B cell (primary cell): ENCODE data around the gene PPP5C. TPM values are rescaled to one million over a fixed set of nuclear protein-coding genes. Genes with fewer than 3 reads are reported as not detected.

Source experiments
- ATAC-seq: fragments of 200-7000 bp; cut with Tn5 transposase; one replicate; pipeline ENCODE4 v1.10.0; 2021; ENCODE audit warnings: low read depth, mild to moderate bottlenecking, moderate number of reproducible peaks, moderate library complexity
- CTCF ChIA-PET: fragments of 350-600 bp; sonication (Branson Sonifier 250); formaldehyde crosslinking; loops from one replicate; lab custom pipeline; 2021; ENCODE audit warnings: antibody characterized with exemption, inconsistent platforms; lab: Charles Lee
- POLR2A ChIA-PET: fragments of 350-600 bp; sonication (Branson Sonifier 250); formaldehyde crosslinking; loops from one replicate; lab custom pipeline; 2021; ENCODE audit warnings: antibody characterized with exemption; lab: Charles Lee
- DNase-seq: peaks from one replicate; pipeline ENCODE4 v3.0.0; 2013
- H2AFZ ChIP-seq: 2 replicates; pipeline ENCODE4 v1.6.1; 2012; ENCODE audit warnings: mild to moderate bottlenecking, low read depth, low read length; ENCODE audit not compliant: insufficient read depth, poor library complexity, severe bottlenecking
- H3K27ac ChIP-seq, 2 donors: 1 replicate in 1 of 2; 2 replicates in 1 of 2; pipeline ENCODE4 v1.5.1; 2012 to 2013; ENCODE audit warnings: low read length in 2 of 2, mild to moderate bottlenecking in 2 of 2, moderate library complexity in 1 of 2
- H3K27me3 ChIP-seq, 4 experiments: fragments of 200-600 bp in 1 of 4; sonication (generic) in 1 of 4; replicated peaks in 1 of 4; 1 replicate in 2 of 4; 2 replicates in 2 of 4; pipeline versions ENCODE4 v1.6.1 to v1.7.0; 2013 to 2016; ENCODE audit warnings: low read length in 3 of 4, mild to moderate bottlenecking in 2 of 4, mixed read lengths in 1 of 4, moderate library complexity in 1 of 4; ENCODE audit not compliant: insufficient read depth in 4 of 4, control insufficient read depth in 3 of 4; ENCODE audit errors: control extremely low read depth in 1 of 4
- H3K36me3 ChIP-seq, 2 experiments: replicated peaks in 1 of 2; 1 replicate in 1 of 2; 2 replicates in 1 of 2; pipeline versions ENCODE4 v1.6.1 to v1.7.1; 2013; ENCODE audit warnings: low read length in 1 of 2; ENCODE audit not compliant: insufficient read depth in 2 of 2, control insufficient read depth in 1 of 2; ENCODE audit errors: control extremely low read depth in 1 of 2, extremely low read depth in 1 of 2
- H3K4me1 ChIP-seq, 2 donors: fragments of 200-600 bp in 1 of 2; sonication (generic) in 1 of 2; 1 replicate in 1 of 2; 2 replicates in 1 of 2; pipeline versions ENCODE4 v1.5.1 to v1.6.1; 2013 to 2017; ENCODE audit warnings: low read length in 2 of 2; ENCODE audit not compliant: control insufficient read depth in 2 of 2, insufficient read depth in 2 of 2
- H3K4me2 ChIP-seq: replicated peaks from 2 replicates; pipeline ENCODE3; 2012; ENCODE audit warnings: mild to moderate bottlenecking, low read depth, low read length; ENCODE audit not compliant: poor library complexity, severe bottlenecking
- H3K4me3 ChIP-seq, 5 experiments: fragments of 200-600 bp in 1 of 5; sonication (generic) in 1 of 5; 1 replicate in 3 of 5; 2 replicates in 2 of 5; pipeline versions ENCODE4 v1.5.1 to v1.7.0; 2011 to 2016; ENCODE audit warnings: low read length in 4 of 5, mild to moderate bottlenecking in 4 of 5, low read depth in 2 of 5, control low read depth in 1 of 5, moderate library complexity in 1 of 5; ENCODE audit not compliant: insufficient read depth in 1 of 5; ENCODE audit errors: control extremely low read depth in 1 of 5, extremely low read depth in 1 of 5
- H3K79me2 ChIP-seq: fragments of 200-600 bp; sonication (generic); one replicate; pipeline ENCODE4 v1.6.0; 2016; ENCODE audit warnings: low read length; ENCODE audit not compliant: control insufficient read depth, insufficient read depth
- H3K9ac ChIP-seq: fragments of 200-600 bp; sonication (generic); 2 replicates; pipeline ENCODE4 v1.6.1; 2017; ENCODE audit warnings: mild to moderate bottlenecking, low read length, moderate library complexity
- H3K9me3 ChIP-seq, 3 donors: one replicate each; pipeline versions ENCODE4 v1.6.1 to v1.7.1; 2013; ENCODE audit warnings: low read length in 2 of 3; ENCODE audit not compliant: control insufficient read depth in 2 of 3, insufficient read depth in 1 of 3; ENCODE audit errors: control extremely low read depth in 1 of 3
- H4K20me1 ChIP-seq: 2 replicates; pipeline ENCODE4 v1.6.0; 2012; ENCODE audit warnings: mild to moderate bottlenecking, low read length; ENCODE audit not compliant: insufficient read depth, control insufficient read depth, poor library complexity, severe bottlenecking
- H3K27ac Mint-ChIP-seq: one replicate; pipeline ENCODE4 v1.8.0; 2021; ENCODE audit warnings: mixed read lengths
- H3K27me3 Mint-ChIP-seq: one replicate; pipeline ENCODE4 v1.8.0; 2021; ENCODE audit warnings: mixed read lengths
- H3K4me1 Mint-ChIP-seq: one replicate; pipeline ENCODE4 v1.8.0; 2021; ENCODE audit warnings: mixed read lengths
- H3K4me3 Mint-ChIP-seq: one replicate; pipeline ENCODE4 v1.8.0; 2021; ENCODE audit warnings: mixed read lengths
- H3K9me3 Mint-ChIP-seq: one replicate; pipeline ENCODE4 v1.8.0; 2022; ENCODE audit warnings: mixed read lengths; ENCODE audit not compliant: insufficient read depth
- CTCF ChIP-seq: fragments of 200-600 bp; IDR thresholded peaks from one replicate; pipeline ENCODE4 v1.8.0; 2022; ENCODE audit warnings: antibody characterized with exemption, mild to moderate bottlenecking
- EZH2 ChIP-seq: IDR thresholded peaks from 2 replicates; pipeline ENCODE4 v1.6.1; 2012; ENCODE audit warnings: borderline replicate concordance, low read depth, mild to moderate bottlenecking, moderate library complexity, low read length; ENCODE audit not compliant: insufficient read depth, poor library complexity, severe bottlenecking
- WGBS: methylation state at CpG from one replicate; pipeline ENCODE4 v1.1.5; 2013; ENCODE audit warnings: missing lambda C conversion rate; ENCODE audit not compliant: insufficient coverage; 5-methylcytosine and 5-hydroxymethylcytosine counted together
- intact Hi-C: fragments of 100-400 bp; cut with micrococcal nuclease; formaldehyde crosslinking; loops from one replicate; pipeline ENCODE4 v1.10.0; 2022
- polyA plus RNA-seq: library from polyadenylated mRNA; depleted of rRNA; stranded (reverse); fragments of >200 nt; gene quantifications from 2 replicates; pipeline ENCODE4 v1.2.3, GENCODE V29; 2012
- total RNA-seq, 2 donors: library from RNA; stranded (reverse); fragments of 120-200 nt in 1 of 2; gene quantifications; 1 replicate in 1 of 2; 2 replicates in 1 of 2; pipeline versions ENCODE4 v1.2.3 to v1.2.4, GENCODE V29; 2013 to 2022

Gene PPP5C
- total and polyA plus RNA-seq, 2 donors (not counting 1 experiment from before 2014, with no cell fraction given) = 51.2 to 70.5 TPM

DNA sequence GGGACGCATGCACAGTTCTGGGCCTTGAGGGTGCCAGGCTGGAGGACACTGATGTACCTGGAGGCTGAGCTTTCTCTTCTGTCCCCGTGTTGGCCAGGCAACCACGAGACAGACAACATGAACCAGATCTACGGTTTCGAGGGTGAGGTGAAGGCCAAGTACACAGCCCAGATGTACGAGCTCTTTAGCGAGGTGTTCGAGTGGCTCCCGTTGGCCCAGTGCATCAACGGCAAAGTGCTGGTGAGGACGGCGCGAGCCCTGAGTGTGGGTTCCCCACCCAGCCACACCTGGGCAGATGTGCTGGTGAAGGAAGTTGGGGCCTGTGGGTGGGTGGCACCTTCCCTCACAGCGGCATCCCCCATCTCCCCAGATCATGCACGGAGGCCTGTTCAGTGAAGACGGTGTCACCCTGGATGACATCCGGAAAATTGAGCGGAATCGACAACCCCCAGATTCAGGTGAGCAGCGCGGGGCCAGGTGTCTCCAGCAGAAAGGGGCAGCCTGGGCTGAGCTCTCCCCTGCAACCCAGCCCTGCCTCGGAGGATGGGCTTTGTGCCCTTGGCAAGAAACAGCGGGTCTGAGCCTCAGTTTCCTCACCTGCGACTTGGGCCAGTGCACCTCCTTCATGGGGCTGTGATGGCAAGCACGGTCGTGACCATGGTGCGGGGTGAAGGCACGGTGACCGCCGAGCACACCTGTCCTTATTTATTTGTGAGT lies 40.3 kb downstream of the PPP5C start:
- Histone ChIP-seq H3K4me3 (no peak overlapping the region), H3K79me2 (no peaks in the 10 kb centered on the region), H3K27ac (no peak overlapping the region), H3K4me1 (no peaks in the 10 kb centered on the region), H3K27me3 (no peaks in the 10 kb centered on the region), H3K9me3 (no peaks in the 10 kb centered on the region), H4K20me1 (no peaks in the 10 kb centered on the region), H3K9ac (no peak overlapping the region), H3K4me2 (no peak overlapping the region), H2AFZ (no peak overlapping the region), H3K36me3 (peaks cover 0 to 74% of the 10 kb centered on the region in 2 experiments)
- Mint-ChIP-seq H3K9me3 (no peaks in the 10 kb centered on the region), H3K27ac (no peak overlapping the region), H3K27me3 (no peaks in the 10 kb centered on the region), H3K4me1 (no peaks in the 10 kb centered on the region), H3K4me3 (no peak overlapping the region)
- no peak for DNase-seq
- no peak for ATAC-seq
- ChIA-PET CTCF (interaction anchor here (1.4 kb wide), 1 partner anchor 8 kb away, joined by 6 read pairs; no protein-coding TSS in a partner anchor), POLR2A (no interaction called here)
- no peak for TF ChIP-seq CTCF
- no peak for TF ChIP-seq EZH2
- 98% methylated on average over 26 of the region's 30 CpGs for WGBS
- intact Hi-C loops = no loop called here

DNA sequence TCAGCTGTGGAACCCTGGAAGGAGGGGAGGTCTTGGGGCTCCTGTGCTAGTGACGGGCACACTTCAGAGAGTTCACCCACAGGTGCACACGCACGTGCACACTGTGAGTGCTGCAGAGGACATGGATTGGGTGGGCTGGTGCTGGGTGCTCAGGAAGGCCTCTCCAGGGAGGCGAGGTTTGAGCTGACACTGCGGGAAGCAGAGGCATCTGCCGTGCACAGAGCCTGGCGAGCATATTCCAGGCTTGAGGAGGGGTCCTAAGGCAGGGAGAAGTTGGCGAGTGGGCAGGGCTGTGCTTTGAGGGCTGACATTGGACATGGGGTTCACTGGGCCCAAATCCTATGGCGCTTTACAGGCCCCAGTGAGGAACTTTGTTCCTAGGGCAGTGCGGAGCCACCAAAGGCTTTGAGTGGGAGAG lies 40.8 kb downstream of the PPP5C start:
- Mint-ChIP-seq H3K4me3 (no peak overlapping the region), H3K4me1 (no peaks in the 10 kb centered on the region), H3K27me3 (no peaks in the 10 kb centered on the region), H3K27ac (no peak overlapping the region), H3K9me3 (no peaks in the 10 kb centered on the region)
- Histone ChIP-seq H3K9ac (no peak overlapping the region), H3K4me3 (no peak overlapping the region), H3K4me2 (no peak overlapping the region), H3K79me2 (no peaks in the 10 kb centered on the region), H2AFZ (no peak overlapping the region), H4K20me1 (no peaks in the 10 kb centered on the region), H3K36me3 (peaks cover 0 to 68% of the 10 kb centered on the region in 2 experiments), H3K27ac (no peak overlapping the region), H3K4me1 (no peaks in the 10 kb centered on the region), H3K9me3 (no peaks in the 10 kb centered on the region), H3K27me3 (no peaks in the 10 kb centered on the region)
- intact Hi-C loops = no loop called here
- CTCF ChIA-PET = no interaction called here
- WGBS = 100% methylated on average over 10 of the region's 10 CpGs
- TF ChIP-seq EZH2 (no peak), CTCF (no peak)
- ATAC-seq (no peak), DNase-seq (no peak)
- POLR2A ChIA-PET = no interaction called here
